SW 1271 (cell line): ENCODE data around the gene LDLR.
"Not testable (repeated sequence)": the region's sequence is repeated elsewhere in the genome, so short reads cannot be mapped to it uniquely, and the experiment has no call there.

Experiments
- DNase-seq, 2 experiments: peaks; one replicate each; lab custom pipeline; 2025; lab: John Stamatoyannopoulos, UW

Gene LDLR

DNA sequence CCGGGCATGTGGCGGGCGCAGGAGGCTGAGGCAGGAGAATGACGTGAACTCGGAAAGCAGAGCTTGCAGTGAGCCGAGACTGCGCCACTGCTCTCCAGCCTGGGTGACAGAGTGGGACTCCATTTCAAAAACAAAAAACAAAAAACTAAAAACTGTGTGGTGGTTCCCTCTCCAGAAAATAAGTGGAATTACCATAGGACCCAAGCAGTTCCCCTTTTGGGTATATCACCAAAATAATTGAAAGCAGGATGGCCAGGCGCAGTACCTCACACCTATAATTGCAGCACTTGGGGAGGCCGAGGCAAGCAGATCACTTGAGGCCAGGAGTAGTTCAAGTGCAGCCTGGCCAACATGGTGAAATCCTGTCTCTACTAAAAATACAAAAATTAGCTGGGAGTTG, 15.7 kb upstream of the LDLR start:
- DNase-seq: no peak

DNA sequence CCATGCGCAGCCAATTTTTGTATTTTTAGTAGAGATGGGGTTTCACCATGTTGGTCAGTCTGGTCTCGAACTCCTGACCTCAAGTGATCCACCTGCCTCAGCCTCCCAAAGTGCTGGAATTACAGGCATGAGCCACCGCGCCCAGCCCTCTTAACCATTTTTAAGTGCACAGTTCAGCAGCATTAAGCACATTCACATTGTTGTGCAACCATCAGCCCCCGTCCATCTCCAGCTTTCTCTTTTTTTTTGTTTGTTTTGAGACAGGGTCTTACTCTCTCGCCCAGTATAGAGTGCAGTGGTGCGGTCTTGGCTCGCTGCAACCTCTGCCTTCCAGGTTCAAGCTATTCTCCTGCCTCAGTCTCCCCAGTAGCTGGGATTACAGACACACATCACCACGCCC, 12.5 kb upstream of the LDLR start:
- DNase-seq: not testable (repeated sequence)

DNA sequence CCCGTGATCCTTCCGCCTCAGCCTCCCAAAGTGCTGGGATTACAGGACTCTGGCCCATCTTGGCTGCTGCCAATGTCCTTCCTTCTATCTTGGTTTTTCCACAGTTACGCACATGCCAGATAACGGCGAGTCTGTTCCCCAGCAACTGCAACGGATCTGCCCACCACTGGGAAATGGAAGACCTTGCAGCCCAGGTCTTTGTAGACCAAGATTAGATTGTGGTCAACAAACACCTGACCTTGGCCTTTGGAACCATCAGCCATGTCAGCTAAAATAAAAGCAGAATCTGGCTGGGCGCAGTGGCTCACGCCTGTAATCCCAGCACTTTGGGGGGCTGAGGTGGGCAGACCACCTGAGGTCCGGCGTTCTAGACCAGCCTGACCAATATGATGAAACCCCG, 10.4 kb upstream of the LDLR start:
- no peak for DNase-seq

DNA sequence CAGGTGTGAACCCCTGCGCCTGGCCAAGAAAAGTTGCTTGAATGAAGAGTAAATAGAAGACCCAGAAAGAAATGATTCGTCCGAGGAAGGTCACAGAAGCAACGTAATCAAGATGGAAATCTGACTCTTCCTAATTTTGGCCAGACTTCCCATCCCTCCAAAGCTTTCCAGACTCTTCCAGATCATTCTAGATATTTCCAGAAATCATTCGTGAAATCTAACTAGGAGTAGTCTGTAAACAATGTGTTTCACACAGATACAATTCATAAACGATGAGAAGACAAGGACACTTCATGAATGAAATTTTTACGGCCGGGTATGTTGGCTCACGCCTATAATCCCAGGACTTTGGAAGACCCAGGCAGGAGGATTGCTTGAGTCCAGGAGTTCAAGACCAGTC, 9.3 kb upstream of the LDLR start:
- DNase-seq: no peak

DNA sequence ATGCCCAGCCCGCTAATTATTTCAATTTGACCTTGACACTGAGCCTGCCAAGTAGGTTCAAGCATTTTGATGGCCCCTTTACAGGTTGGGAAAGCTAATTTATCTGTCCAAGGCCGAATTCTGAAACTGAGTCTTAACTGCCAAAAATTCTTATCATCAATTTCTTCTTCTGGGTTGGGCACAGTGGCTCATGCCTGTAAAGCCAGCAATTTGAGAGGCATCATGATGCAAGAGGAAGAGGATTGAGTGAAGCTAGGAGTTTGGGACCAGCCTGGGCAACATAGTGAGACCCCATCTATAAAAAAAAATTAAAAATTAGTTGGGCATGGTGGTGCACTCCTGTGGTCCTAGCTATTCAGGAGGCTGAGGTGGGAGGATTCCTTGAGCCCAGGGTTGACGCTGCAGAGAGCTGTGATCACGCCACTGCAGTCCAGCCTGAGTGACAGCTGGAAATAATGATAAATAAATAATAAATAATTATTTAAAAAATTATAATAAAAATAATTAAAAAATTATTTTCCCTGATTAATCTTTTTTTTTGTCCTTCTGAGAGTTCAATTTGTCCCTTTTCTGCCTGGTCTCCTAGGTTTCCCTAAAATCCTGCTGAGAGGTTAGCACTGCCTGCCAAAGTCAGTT, 1.3 kb upstream of the LDLR start:
- no peak for DNase-seq

DNA sequence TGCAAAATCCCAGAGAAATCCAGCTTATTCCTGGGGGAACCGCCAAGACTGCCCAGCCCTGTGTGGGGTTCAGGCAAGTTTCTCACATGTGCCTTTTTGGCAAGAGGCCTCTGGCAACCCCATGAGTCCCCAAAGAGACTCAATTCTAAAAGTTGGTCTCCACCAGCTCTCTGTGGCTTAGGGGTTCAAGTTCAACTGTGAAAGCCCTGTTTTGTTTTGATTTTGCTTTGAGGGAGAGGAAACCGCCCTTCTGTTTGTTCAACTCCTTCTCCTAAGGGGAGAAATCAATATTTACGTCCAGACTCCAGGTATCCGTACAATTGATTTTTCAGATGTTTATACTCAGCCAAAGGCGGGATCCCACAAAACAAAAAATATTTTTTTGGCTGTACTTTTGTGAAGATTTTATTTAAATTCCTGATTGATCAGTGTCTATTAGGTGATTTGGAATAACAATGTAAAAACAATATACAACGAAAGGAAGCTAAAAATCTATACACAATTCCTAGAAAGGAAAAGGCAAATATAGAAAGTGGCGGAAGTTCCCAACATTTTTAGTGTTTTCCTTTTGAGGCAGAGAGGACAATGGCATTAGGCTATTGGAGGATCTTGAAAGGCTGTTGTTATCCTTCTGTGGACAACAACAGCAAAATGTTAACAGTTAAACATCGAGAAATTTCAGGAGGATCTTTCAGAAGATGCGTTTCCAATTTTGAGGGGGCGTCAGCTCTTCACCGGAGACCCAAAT, 583 bp upstream of the LDLR start:
- no peak for DNase-seq

DNA sequence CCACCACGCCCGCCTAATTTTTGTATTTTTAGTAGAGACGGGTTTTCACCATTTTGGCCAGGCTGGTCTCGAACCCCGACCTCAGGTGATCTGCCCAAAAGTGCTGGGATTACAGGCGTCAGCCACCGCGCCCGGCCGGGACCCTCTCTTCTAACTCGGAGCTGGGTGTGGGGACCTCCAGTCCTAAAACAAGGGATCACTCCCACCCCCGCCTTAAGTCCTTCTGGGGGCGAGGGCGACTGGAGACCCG, 676 bp downstream of the LDLR start:
- peak in 1 of 2 experiments; percentile 69 for DNase-seq

DNA sequence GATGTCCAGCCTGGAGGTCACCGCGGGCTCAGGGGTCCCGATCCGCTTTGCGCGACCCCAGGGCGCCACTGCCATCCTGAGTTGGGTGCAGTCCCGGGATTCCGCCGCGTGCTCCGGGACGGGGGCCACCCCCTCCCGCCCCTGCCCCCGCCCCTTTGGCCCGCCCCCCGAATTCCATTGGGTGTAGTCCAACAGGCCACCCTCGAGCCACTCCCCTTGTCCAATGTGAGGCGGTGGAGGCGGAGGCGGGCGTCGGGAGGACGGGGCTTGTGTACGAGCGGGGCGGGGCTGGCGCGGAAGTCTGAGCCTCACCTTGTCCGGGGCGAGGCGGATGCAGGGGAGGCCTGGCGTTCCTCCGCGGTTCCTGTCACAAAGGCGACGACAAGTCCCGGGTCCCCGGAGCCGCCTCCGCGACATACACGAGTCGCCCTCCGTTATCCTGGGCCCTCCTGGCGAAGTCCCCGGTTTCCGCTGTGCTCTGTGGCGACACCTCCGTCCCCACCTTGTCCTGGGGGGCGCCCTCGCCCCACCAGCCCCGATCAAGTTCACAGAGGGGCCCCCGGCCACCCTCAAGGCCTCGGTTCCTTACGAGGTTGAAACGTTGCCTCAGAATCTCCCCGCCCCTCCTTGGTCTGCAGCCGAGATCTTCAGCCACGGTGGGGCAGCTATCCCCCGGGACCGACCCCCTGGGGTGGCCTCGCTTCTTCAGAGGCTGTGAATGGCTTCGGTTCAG, 1.2 kb downstream of the LDLR start:
- peak; percentile 92 to 94 for DNase-seq

DNA sequence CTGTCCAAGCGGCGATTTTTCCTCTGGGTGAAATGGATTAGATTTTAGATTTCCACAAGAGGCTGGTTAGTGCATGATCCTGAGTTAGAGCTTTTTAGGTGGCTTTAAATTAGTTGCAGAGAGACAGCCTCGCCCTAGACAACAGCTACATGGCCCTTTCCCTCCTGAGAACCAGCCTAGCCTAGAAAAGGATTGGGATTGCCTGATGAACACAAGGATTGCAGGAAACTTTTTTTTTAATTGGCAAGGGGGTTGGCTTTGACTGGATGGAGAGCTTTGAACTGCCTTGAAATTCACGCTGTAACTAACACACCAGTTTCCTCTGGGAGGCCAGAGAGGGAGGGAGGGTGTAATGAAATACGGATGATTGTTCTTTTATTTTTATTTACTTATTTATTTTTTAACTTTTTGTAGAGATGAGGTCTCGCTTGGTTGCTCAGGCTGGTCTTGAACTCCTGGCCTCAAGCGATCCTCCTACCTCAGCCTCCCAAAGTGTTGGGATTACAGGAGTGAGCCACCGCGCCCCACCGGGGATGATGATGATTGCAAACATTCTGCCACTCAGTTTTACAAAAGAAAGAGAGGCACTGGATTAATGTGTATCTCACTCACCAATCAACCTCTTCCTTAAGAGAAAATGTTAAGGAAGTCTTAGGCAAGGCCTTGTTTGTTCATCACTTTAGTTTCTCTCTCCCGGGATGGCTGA, 1.9 kb downstream of the LDLR start:
- peak in 1 of 2 experiments; percentile 41 for DNase-seq

DNA sequence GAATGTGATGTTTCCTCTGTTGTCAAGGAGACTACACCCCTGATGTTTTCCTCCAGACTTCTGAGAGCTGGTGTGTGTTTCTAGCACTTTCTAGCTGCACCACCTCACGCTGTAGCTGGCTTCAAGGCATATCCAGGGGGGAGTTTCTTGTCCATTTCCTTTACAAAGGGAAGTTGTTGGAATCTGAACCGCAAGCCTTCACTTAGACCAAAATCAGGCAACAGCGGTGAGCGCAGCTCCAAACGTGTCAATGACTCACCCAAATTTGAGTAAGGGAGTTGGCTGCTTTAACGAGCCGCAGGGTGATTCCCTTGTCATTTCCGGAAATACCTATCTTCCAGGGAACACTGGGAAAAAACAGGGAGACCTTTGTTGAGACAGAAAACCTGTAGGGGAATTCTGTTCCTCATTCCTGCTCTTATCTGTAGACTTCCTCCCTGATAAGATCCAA, 2.5 kb downstream of the LDLR start:
- peak; percentile 87 to 90 for DNase-seq

DNA sequence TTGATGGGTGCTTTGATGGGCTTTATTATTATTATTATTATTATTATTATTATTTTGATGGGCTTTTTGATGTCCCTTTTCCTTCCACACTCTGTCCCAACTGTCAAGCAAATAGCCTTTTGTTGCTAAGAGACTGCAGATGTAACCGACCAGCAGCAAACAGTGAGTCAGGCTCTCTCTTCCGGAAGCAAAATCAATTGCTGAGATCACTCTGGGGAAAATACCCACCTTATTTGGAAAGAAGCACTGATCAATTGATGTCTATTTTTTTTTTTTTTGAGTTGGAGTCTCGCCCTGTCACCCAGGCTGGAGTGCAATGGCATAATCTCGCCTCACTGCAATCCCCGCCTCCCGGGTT, 2.9 kb downstream of the LDLR start:
- peak in 1 of 2 experiments; percentile 87 for DNase-seq

DNA sequence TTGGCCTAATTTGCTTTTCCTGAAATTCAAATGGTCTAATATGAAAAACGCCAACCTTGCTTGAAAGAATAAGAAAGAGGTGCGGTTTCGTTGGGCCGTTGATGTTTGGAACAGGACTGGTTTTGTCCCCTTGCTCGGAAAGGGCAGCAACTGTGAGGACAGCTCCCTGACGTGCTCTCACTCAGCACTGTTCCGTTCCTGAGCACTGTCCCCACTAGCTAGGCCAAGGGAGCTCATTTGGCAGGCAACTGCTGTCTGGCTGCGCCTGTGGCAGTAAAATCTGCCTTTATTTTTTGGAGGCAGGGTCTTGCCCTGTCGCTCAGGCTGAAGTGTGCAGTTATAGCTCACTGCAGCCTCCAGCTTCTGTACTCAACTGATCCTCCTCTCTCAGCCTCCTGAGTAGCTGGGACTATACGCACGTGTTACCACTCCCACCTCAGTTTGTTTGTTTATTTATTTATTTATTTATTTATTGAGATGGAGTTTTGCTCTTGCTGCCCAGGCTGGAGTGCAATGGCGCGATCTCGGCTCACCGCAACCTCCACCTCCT, 4.5 kb downstream of the LDLR start:
- no peak for DNase-seq

DNA sequence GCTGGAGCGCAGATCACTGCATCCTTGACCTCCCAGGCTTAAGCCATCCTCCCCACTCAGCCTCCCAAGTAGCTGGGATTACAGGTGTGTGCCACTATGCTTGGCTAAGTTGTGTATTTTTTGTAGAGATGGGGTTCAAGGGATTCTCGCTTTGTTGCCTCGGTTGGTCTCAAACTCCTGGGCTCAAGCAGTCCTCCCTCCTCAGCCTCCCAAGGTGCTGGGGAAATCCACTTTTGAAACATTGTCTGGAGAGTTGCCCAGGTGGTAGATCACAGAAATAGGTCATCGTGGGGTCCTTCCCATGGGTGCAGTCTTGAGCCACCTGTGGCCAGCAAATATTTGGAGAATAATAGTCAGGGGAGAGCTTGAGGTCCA, 5.2 kb downstream of the LDLR start:
- DNase-seq: no peak

DNA sequence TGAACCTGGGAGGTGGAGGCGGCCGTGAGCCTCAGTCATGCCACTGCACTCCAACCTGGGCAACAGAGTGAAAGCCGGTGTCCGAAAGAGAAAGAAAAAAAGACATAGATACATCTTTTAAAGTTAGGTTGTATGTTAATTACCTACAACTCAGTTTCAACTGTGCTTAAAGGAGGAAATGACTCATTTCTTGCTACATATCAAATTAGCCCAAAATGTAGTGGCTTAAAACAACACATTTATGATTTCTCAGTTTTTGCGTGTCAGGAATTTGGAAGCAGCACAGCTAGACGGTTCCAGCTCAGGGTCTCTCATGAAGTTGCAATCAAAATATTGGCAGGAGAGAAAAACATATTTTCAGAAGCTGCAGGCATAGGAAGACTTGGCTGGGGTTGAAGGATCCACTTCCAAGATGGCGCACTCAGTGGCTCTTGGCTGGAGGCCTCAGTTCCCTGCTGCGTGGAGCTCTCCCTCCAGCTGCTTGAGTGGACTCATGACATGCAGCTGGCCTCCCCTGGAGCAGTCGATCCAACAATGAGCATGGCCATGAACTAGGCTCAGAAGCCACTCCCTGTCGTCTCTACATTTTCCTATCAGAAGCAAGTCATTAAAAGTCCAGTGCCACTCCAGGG, 7.1 kb downstream of the LDLR start:
- DNase-seq: peak in 1 of 2 experiments; percentile 60

DNA sequence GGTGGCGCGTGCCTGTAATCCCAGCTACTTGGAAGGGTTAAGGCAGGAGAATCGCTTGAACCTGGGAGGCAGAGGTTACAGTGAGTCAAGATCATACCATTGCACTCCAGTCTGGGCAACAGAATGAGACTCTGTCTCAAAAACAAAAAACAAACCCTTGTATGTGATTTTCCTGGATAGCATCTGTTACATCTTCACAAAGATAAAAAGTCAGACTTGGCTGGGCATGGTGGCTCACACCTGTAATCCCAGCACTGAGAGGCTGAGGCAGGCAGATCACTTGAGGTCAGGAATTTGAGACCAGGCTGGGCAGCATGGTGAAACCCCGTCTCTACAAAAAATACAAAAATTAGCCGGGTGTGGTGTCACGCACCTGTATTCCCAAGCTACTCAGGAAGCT, 8.1 kb downstream of the LDLR start:
- not testable (repeated sequence) for DNase-seq

DNA sequence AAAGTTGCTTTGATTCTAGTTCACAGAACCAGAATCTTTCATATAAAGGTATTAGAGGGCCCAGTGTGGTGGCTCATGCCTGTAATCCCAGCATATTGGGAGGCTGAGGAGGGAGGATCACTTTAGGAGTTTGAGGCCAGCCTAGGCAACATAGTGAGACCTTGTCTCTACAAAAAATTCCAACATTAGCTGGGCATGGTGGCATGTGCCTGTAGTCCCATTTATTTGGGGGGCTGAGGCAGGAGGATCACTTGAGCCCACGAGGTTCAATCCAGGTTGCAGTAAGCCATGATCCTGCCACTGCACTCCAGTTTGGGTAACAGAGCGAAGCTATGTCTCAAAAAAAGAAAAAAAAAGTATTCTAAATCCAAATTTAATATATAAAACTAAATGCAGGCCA, 9.1 kb downstream of the LDLR start:
- no peak for DNase-seq

DNA sequence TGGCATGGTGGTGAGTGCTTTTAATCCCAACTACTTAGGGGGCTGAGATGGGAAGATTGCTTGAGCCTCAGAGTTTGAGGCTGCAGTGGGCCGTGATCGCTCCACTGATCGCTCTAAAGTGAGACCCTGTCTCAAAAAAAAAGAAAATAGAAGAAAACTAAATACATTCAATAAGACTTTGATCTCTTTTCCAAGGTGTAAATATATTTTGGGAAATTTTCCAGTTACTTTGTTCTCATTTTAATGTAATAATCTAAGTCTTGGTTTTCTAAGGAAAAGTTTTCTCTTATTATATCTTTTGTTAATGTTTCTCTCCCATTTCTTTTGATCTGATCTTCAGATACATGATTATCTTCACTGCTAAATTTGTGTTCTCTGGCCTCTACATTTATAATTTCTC, 9.6 kb downstream of the LDLR start:
- no peak for DNase-seq

DNA sequence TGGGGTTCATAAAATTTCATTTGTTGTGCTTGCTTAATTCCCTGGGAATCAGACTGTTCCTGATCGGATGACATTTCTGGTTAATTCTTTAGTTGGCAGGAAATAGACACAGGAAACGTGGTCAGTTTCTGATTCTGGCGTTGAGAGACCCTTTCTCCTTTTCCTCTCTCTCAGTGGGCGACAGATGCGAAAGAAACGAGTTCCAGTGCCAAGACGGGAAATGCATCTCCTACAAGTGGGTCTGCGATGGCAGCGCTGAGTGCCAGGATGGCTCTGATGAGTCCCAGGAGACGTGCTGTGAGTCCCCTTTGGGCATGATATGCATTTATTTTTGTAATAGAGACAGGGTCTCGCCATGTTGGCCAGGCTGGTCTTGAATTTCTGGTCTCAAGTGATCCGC, 10.8 kb downstream of the LDLR start:
- DNase-seq: no peak

DNA sequence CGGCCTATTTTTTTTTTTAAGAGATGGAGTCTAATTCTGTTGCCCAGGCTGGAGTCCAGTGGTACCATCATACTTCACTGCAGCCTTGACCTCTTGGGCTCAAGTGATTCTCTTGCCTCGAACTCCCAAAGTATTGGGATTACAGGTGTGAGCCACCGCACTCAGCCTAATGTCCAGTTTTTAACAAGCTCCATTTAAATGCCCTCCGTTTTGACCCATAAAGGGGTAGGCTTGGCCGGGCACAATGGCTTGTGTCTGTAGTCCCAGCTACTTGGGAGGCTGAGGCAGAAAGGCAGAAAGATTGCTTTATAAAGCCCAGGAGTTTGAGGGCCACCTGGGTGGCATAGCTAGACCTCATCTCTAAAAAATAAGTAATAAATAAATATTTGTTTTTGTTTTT, 11.8 kb downstream of the LDLR start:
- no peak for DNase-seq

DNA sequence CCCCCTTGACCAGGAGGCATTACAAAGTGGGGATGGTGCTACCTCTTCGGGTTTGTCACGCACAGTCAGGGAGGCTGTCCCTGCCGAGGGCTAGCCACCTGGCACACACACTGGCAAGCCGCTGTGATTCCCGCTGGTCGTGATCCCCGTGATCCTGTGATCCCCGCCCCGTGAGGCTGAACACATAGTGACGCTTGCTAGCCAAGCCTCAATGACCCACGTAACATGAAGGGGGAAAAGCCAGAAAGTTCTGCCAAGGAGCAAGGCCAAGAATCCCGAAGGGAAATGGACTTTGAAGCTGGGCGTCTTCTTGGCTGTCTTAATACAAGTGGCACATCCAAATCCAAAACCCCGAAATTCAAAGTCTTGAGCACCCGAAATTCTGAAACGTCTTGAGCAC, 13.7 kb downstream of the LDLR start:
- no peak for DNase-seq

DNA sequence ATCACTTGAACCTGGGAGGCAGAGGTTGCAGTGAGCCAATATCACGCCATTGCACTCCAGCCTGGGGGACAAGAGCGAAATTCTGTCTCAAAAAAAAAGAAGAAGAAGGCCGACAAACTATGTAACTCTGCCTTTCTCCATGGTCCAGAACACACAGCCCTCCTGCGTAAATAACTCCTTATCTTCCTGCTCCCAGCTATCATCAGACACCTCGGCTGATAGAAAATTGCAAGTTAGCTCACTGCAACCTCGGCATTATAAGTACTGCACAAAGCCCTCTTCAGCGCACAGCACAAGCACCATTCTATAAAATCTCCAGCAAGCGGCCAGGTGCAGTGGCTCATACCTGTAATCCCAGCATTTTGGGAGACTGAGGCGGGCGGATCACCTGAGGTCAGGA, 14.4 kb downstream of the LDLR start:
- DNase-seq: not testable (repeated sequence)

DNA sequence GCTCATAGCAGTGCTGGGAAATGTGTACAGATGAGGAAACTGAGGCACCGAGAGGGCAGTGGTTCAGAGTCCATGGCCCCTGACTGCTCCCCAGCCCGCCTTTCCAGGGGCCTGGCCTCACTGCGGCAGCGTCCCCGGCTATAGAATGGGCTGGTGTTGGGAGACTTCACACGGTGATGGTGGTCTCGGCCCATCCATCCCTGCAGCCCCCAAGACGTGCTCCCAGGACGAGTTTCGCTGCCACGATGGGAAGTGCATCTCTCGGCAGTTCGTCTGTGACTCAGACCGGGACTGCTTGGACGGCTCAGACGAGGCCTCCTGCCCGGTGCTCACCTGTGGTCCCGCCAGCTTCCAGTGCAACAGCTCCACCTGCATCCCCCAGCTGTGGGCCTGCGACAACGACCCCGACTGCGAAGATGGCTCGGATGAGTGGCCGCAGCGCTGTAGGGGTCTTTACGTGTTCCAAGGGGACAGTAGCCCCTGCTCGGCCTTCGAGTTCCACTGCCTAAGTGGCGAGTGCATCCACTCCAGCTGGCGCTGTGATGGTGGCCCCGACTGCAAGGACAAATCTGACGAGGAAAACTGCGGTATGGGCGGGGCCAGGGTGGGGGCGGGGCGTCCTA, 15.9 kb downstream of the LDLR start:
- DNase-seq: no peak
